ENCODE results near the gene PLPP3. TPM values are rescaled to one million over a fixed set of nuclear protein-coding genes. Genes with fewer than 3 reads are reported as not detected.

The PLPP3 gene
- total RNA-seq, 4 donors from 2014 or later: 33.6 to 113 (median 67.1) TPM

DNA sequence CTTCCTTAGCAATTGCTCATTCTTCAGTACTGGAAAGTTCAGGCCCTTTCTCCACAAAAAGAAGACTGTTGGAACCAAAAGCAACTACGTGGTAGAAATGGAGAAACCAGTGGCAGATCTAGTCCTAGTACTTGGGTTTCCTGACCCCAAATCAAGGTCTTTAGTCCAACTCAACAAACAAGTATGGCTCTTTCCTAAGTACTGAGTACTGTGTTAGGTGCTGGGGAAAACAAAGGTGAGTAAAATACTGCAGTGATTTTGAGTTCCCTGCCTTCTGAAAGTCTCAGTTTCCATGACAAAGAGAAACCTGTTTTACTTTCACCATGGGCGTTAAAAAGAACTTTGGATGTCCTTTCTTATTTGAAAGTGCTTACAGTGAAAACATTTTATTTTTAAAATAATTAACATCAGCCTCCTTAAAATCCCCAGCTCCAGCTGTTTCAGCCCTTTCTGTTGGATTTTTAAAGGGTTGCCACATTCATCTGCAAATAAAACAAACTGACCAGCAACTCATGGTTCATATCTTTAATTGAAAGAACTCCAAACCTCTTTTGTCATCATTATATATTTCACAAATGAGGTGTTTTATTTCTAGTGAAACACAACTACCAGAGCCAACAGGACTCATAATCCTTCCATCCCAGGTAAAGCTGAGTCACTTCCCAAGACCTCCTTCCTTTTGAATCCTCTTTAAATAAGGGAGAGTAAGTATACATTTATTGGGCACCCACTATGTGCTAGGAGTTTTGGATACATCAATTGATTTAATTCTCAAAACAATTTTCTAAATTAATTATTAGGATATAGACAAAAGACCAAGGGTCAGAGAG, 35.4 kb downstream of the PLPP3 start:
- no peak overlapping the region for H3K4me3 ChIP-seq (ENCODE audit: low read depth, poor library complexity, severe bottlenecking)
- TF ChIP-seq, protein P1, sequence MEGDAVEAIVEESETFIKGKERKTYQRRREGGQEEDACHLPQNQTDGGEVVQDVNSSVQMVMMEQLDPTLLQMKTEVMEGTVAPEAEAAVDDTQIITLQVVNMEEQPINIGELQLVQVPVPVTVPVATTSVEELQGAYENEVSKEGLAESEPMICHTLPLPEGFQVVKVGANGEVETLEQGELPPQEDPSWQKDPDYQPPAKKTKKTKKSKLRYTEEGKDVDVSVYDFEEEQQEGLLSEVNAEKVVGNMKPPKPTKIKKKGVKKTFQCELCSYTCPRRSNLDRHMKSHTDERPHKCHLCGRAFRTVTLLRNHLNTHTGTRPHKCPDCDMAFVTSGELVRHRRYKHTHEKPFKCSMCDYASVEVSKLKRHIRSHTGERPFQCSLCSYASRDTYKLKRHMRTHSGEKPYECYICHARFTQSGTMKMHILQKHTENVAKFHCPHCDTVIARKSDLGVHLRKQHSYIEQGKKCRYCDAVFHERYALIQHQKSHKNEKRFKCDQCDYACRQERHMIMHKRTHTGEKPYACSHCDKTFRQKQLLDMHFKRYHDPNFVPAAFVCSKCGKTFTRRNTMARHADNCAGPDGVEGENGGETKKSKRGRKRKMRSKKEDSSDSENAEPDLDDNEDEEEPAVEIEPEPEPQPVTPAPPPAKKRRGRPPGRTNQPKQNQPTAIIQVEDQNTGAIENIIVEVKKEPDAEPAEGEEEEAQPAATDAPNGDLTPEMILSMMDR (IDR thresholded peaks at IDR 0.05): no peak
- no peak for TF ChIP-seq POLR2A (IDR thresholded peaks at IDR 0.05)
- DNase-seq (ENCODE audit: low spot score in 2 of 2): no peak
- WGBS, 2 donors: 62 to 70% methylated on average over 2 of the region's 2 CpGs
- intact Hi-C loops (cut with DNase I; ENCODE audit: low total_unique reads): no loop called here

DNA sequence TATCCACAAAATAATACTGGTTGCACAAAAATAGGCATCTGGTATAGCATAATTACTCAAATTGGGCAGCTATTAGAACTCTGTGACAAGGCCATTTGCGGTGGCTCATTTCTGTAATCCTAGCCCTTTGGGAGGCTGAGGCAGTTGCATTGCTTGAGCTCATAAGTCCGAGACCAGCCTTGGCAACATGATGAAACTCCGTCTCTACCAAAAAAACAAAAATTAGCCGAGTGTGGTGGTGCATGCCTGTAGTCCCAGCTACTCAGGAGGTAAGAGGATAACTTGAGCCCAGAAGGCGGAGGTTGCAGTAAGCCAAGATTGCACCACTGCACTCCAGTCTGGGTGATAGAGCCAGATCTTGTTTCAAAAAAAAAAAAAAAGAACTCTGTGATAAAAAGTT, 36.7 kb downstream of the PLPP3 start:
- intact Hi-C loops (cut with DNase I; ENCODE audit: low total_unique reads): no loop called here
- DNase-seq (ENCODE audit: low spot score in 2 of 2): no peak
- TF ChIP-seq, protein P1 (IDR thresholded peaks at IDR 0.05): no peak
- TF ChIP-seq POLR2A (IDR thresholded peaks at IDR 0.05): no peak
- no peak overlapping the region for H3K4me3 ChIP-seq (ENCODE audit: low read depth, poor library complexity, severe bottlenecking)
- WGBS, 2 donors: 73 to 81% methylated on average over 5 of the region's 5 CpGs

DNA sequence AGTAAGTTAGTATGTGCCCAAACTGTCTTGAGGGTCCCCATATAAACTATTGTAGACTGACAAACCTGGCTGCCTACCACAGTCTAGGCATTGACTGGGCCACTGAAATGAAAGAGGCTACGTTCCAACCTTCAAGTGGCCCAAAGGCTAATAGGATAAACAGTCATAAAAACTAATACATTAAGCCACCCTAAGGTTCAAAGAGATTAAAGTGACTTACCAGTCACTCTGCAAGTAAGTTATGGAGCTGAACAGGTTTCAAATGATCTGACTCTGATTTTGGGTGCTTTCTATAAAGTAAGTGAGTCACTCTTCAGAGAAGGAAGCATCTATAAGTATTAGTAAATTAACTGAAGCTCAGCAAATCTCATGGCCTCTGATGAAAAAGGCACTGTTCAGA, 38.0 kb downstream of the PLPP3 start:
- no peak overlapping the region for H3K4me3 ChIP-seq (ENCODE audit: low read depth, poor library complexity, severe bottlenecking)
- WGBS, 2 donors: 85 to 88% methylated on average over 1 of the region's 1 CpG
- no peak for DNase-seq (ENCODE audit: low spot score in 2 of 2)
- TF ChIP-seq, protein P1 (IDR thresholded peaks at IDR 0.05): no peak
- no peak for TF ChIP-seq POLR2A (IDR thresholded peaks at IDR 0.05)
- intact Hi-C loops (cut with DNase I; ENCODE audit: low total_unique reads): no loop called here

DNA sequence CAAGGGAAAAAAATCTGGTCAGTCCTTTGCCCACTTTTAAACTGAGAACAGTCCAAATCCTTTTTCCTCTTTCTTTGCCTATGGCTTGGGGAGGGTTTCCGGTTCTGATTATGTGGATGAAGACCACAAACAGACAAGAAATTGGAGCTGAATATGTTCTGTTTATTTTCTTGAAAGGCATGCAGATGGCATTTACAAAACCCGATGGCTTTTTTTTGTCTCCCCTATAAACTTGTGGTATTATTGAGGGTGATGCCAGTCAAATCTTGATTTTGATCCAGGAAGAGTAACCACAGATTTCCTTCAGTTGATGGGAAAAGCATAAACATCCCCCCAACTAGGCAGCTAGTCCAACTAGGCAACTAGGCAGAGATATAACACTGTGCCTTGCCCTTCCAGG, 38.9 kb downstream of the PLPP3 start:
- intact Hi-C loops (cut with DNase I; ENCODE audit: low total_unique reads): no loop called here
- H3K4me3 ChIP-seq (ENCODE audit: low read depth, poor library complexity, severe bottlenecking): no peak overlapping the region
- no peak for TF ChIP-seq POLR2A (IDR thresholded peaks at IDR 0.05)
- TF ChIP-seq, protein P1 (IDR thresholded peaks at IDR 0.05): no peak
- WGBS, 2 donors: 47 to 56% methylated on average over 2 of the region's 2 CpGs
- DNase-seq (ENCODE audit: low spot score in 2 of 2): no peak

DNA sequence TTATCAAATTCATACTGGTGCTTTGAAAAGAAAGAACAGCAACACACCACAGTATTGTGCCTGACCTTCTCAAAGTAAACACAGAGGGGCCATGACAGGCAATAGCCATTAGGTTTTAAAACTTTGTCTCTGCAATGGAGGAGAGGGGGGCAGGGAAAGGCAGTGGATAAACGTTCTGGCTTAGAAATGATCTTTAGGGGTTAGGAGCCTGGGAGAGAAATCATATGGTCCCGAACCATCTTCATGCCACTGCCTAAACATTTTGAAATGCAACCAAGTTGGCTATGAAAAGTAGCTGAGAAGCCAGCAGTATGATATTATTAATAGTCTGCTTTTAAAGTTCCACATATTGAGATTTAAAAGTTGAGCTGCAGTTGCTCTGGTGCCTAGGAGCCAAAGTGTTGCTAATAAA, 39.8 kb downstream of the PLPP3 start:
- TF ChIP-seq POLR2A (IDR thresholded peaks at IDR 0.05): no peak
- TF ChIP-seq, protein P1 (IDR thresholded peaks at IDR 0.05): no peak
- intact Hi-C loops (cut with DNase I; ENCODE audit: low total_unique reads): no loop called here
- 22 to 26% methylated on average over 2 of the region's 2 CpGs for WGBS, 2 donors
- H3K4me3 ChIP-seq (ENCODE audit: low read depth, poor library complexity, severe bottlenecking): no peak overlapping the region
- DNase-seq (ENCODE audit: low spot score in 2 of 2): no peak

DNA sequence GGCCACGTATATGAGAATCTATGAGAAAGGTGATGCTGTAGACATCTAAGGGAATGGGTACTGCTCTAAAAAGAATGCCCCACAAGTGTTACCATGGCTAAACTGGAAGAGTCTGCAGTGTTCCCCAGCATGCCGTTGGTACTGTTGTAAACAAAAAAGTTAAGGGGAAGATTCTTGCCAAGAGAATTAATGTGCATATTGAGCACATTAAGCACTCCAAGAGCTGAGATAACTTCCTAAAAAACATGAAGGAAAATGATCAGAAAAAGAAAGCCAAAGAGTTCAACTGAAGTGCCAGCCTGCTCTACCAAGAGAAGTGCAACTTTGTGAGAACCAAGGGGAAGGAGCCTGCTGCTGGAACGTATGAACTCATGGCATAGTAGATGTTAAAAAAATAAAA, 40.8 kb downstream of the PLPP3 start:
- H3K4me3 ChIP-seq (ENCODE audit: low read depth, poor library complexity, severe bottlenecking): no peak overlapping the region

More for the DNA sequence above, 40.8 kb downstream of the PLPP3 start:
- DNase-seq (ENCODE audit: low spot score in 2 of 2): no peak
- 67 to 68% methylated on average over 3 of the region's 3 CpGs for WGBS, 2 donors
- TF ChIP-seq POLR2A (IDR thresholded peaks at IDR 0.05): no peak
- TF ChIP-seq, protein P1 (IDR thresholded peaks at IDR 0.05): no peak
- intact Hi-C loops (cut with DNase I; ENCODE audit: low total_unique reads): no loop called here

All from lower leg skin (tissue), 4 donors.